ENCODE data around the gene MYH9.
A peak's percentile ranks its signal among the peaks of the same experiment; 100 is the strongest.
"Not testable (repeated sequence)": the region's sequence is repeated elsewhere in the genome, so short reads cannot be mapped to it uniquely, and the experiment has no call there.

MYH9 gene

GRCh38 chr22:36288571-36289405 lies 99.0 kb downstream of the MYH9 start:
- H3K27ac Mint-ChIP-seq = peak overlapping the region; percentile 37
- H3K4me3 Mint-ChIP-seq = no peak overlapping the region
- peaks cover 77% of the 10 kb centered on the region for H3K36me3 Mint-ChIP-seq
- no peaks in the 10 kb centered on the region for H3K9me3 Mint-ChIP-seq
- no peak for ATAC-seq
- H3K4me1 Mint-ChIP-seq = peaks cover 6% of the 10 kb centered on the region
- no peaks in the 10 kb centered on the region for H3K27me3 Mint-ChIP-seq

GRCh38 chr22:36287881-36288515 lies 99.8 kb downstream of the MYH9 start:
- Mint-ChIP-seq H3K4me3 (no peak overlapping the region), H3K4me1 (peaks cover 6% of the 10 kb centered on the region), H3K27me3 (no peaks in the 10 kb centered on the region), H3K36me3 (peaks cover 78% of the 10 kb centered on the region), H3K9me3 (no peaks in the 10 kb centered on the region), H3K27ac (peak overlapping the region; percentile 37)
- no peak for ATAC-seq

DNA sequence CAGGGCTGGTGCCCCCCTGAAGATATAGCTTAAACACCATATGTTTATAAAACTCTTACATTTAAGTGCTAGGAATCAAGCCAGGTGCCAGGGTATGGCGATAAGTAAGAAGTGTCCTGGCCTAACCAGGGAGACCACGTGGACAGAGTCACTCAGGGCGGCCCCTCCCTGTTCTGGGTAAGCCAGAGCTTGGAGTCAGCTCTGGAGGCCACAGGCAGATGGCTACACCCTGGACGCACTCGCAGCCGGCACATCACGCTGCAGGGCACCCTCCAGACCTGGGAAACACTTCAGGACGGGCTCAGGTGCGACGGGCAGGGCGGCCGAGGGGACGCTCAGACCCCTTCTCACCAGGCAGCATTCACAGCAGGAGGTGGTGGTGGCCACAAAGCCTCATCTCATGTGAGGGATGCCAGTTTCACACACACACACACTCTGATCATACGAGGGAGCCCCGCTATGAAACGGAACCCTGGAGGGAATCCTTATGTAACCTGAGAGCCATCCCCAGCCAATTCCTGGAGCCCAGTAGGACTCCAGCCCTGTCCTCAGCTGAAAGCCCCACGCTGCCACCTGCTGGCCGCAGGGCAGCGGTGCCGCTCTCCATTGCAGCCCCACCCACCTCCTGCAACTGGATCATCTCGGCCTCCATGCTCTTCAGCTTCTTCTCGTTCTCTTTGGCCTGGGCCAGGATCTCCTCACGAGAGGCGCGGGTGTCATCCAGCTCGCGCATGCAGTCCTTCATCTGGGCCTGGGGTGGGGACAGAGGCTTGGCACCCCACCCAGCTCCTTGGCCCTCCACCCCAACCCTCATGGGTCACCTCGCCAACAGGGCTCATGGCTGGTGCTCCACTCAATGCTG lies 101.4 kb downstream of the MYH9 start:
- H3K27me3 Mint-ChIP-seq = no peaks in the 10 kb centered on the region
- H3K27ac Mint-ChIP-seq = peak overlapping the region; percentile 23
- H3K9me3 Mint-ChIP-seq = no peaks in the 10 kb centered on the region
- ATAC-seq = peak; percentile 76
- peaks cover 6% of the 10 kb centered on the region for H3K4me1 Mint-ChIP-seq
- H3K4me3 Mint-ChIP-seq = no peak overlapping the region
- H3K36me3 Mint-ChIP-seq = peaks cover 76% of the 10 kb centered on the region

DNA sequence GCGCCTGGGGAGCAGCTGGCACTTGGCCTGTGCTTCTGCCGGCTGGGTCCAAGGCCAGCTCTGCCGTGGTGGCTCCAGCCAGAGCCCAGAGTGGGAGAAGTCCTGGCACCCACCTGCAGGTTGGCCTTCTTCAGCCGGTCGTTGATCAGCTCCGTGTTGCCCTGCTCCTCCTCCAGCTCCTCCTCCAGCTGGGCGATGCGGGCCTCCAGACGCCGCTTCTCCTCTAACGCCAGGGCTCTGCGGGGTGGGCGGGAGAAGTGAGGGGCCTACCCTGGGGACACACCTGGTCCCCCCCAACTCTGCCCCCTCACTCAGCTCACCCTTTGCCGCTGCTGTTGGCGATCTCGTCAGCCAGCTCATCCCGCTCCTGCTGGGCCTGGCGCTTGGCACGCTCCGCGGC lies 102.2 kb downstream of the MYH9 start:
- Mint-ChIP-seq H3K27me3 (no peaks in the 10 kb centered on the region), H3K9me3 (no peaks in the 10 kb centered on the region), H3K4me1 (peaks cover 6% of the 10 kb centered on the region), H3K36me3 (peaks cover 83% of the 10 kb centered on the region), H3K4me3 (no peak overlapping the region), H3K27ac (no peak overlapping the region)
- ATAC-seq = no peak

DNA sequence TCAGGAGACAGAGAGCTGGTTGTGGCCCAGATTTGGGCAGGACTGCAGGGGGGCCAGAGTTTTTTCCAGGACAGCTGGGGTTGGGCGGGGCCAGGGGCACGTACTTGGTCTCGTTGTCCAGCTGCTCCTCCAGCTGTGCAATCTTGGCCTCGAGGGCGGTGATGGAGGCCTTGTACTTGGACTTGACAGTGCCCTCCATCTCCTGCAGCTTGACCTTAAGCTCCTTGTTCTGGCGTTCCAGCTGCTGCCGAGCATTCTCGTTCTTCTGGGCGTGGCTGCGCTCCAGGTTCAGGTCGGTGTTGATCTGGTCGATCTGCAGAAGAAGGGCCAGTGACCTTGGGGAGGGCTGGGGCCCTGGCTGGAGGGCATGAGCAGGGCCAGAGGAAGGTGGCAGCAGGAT lies 102.8 kb downstream of the MYH9 start:
- Mint-ChIP-seq H3K36me3 (peaks cover 86% of the 10 kb centered on the region), H3K9me3 (no peaks in the 10 kb centered on the region), H3K27ac (no peak overlapping the region), H3K27me3 (no peaks in the 10 kb centered on the region), H3K4me1 (peaks cover 6% of the 10 kb centered on the region), H3K4me3 (no peak overlapping the region)
- no peak for ATAC-seq

- Mint-ChIP-seq H3K4me3 (no peak overlapping the region), H3K36me3 (peaks cover 83% of the 10 kb centered on the region), H3K27me3 (no peaks in the 10 kb centered on the region), H3K27ac (no peak overlapping the region), H3K9me3 (no peaks in the 10 kb centered on the region), H3K4me1 (peaks cover 5% of the 10 kb centered on the region)
- ATAC-seq = no peak
Measured at GRCh38 chr22:36284171-36284571, 103.6 kb downstream of the MYH9 start.

DNA sequence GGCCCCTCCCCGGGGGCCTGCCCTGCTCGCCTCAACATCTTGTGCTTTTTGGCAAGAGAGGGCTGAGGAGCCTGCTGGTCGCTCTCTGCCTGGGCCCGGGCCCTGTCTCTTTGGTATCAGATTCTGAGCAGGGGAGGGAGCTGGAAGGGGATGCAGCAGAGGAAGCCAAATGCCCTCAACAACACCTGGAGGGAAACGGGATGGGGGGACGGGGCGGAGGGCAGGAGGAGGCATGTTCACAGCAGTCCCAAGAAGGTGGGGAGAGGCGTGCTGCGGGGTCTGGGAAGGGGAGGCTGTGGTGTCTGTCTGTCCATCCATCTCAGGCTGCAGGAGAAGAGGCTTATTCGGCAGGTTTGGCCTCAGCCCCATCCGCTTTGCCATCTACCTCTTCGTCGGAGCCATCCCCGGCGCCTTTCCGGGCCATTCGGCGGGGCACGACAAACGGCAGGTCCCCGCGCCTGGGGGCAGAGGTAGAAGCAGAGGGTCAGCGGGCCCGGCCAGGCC lies 105.4 kb downstream of the MYH9 start:
- Mint-ChIP-seq H3K9me3 (no peaks in the 10 kb centered on the region), H3K27ac (no peak overlapping the region), H3K36me3 (peaks cover 71% of the 10 kb centered on the region), H3K27me3 (no peaks in the 10 kb centered on the region), H3K4me1 (peaks cover 13% of the 10 kb centered on the region), H3K4me3 (no peak overlapping the region)
- ATAC-seq = no peak

DNA sequence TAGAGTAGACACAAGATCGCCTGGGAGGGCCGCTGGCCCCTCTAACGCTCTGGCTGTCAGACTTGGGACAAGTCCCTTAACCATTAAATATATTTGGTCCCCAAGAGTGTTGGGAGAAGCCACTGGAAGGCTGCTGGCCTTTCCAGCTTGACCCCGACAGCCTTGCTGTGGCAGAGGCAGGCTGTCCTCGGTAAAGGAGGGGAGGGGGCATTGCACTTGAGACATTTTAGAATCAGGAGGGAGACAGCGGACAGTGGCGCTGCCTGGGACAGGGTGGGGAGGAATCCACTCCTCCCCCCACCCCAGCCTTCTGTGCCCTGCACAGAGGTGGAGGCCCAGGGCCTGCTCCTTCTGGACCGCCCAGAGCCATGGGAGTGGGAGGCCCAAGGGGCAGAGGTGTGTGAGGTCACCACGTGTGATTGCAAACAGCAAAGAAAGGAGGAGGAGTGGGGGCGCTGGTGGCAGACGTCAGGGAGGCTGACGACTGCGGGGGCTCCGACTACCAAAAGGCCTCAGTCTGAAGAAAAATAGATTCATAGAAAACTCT lies 105.9 kb downstream of the MYH9 start:
- Mint-ChIP-seq H3K36me3 (peaks cover 66% of the 10 kb centered on the region), H3K27ac (peak overlapping the region; percentile 22), H3K4me1 (peaks cover 15% of the 10 kb centered on the region), H3K27me3 (no peaks in the 10 kb centered on the region), H3K4me3 (no peak overlapping the region), H3K9me3 (no peaks in the 10 kb centered on the region)
- ATAC-seq = no peak

GRCh38 chr22:36280379-36280778 lies 107.4 kb downstream of the MYH9 start:
- H3K27ac Mint-ChIP-seq = no peak overlapping the region
- H3K4me1 Mint-ChIP-seq = peaks cover 15% of the 10 kb centered on the region
- H3K36me3 Mint-ChIP-seq = peaks cover 53% of the 10 kb centered on the region
- no peak for ATAC-seq
- H3K4me3 Mint-ChIP-seq = no peak overlapping the region
- H3K27me3 Mint-ChIP-seq = no peaks in the 10 kb centered on the region
- H3K9me3 Mint-ChIP-seq = no peaks in the 10 kb centered on the region

GRCh38 chr22:36279219-36279666 lies 108.5 kb downstream of the MYH9 start:
- H3K27ac Mint-ChIP-seq = no peak overlapping the region
- peaks cover 43% of the 10 kb centered on the region for H3K36me3 Mint-ChIP-seq
- H3K4me3 Mint-ChIP-seq = no peak overlapping the region
- no peak for ATAC-seq
- H3K9me3 Mint-ChIP-seq = no peaks in the 10 kb centered on the region
- peaks cover 15% of the 10 kb centered on the region for H3K4me1 Mint-ChIP-seq
- H3K27me3 Mint-ChIP-seq = no peaks in the 10 kb centered on the region

DNA sequence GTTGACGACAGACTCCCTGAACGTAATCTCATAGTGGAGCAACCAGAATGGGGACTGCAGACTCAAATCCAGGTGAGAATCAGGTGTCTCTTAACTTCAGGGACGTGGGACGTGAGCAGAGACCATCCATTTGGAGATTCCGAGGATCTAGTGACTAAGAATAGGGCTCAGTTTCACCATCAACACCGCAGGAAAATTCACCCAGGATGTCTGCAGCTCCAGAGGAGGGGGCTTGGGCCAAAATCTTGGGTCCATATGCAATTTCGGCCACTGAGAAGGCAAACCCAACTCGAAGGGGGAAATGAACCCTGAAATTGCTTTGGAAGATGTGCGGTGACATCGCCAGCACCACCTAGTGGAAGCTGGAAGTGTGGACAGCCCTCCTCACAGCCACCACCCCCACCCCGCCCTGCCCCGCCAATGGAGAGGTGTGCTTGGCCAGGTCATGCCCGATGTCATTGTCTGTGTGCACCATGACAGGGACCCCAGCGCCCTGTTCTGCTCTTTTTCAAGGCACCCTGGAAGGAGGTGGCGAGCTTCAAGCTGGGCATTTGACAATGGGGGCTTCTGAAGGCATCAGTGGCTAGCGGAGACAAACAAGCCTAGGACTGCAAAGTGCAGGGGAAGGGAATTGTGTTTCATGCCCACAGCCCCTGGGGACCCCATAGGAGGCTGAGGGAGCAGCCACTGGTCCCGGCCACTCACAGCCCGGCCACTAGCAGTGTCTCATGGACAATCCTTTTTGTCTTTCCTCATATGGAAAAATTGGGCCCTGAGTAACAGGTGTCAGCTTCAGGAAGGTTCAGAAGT lies 110.1 kb downstream of the MYH9 start:
- H3K4me3 Mint-ChIP-seq = no peak overlapping the region
- peaks cover 15% of the 10 kb centered on the region for H3K4me1 Mint-ChIP-seq
- H3K27me3 Mint-ChIP-seq = no peaks in the 10 kb centered on the region
- H3K36me3 Mint-ChIP-seq = peaks cover 32% of the 10 kb centered on the region
- ATAC-seq = peak; percentile 89
- no peaks in the 10 kb centered on the region for H3K9me3 Mint-ChIP-seq
- H3K27ac Mint-ChIP-seq = no peak overlapping the region

DNA sequence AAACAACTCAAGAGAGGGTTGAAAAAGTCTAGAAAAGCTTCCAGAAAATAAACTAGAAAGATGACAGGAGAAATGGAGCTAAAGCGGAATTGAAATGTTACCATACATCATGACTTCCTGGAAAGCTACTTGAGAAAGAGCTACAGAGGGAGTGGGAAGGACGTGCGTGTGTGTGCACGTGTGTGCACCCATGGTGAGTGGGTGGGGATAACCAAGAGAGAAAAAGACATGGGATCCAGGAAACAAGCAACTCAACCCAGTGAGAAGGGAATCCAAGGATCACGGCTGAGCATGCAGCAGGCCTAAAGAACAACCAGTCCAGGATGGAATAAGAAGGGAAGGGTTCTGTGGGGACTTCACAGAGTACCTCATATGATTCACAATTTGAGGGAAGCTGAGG lies 113.2 kb downstream of the MYH9 start:
- no peak overlapping the region for H3K27ac Mint-ChIP-seq
- H3K9me3 Mint-ChIP-seq = no peaks in the 10 kb centered on the region
- peaks cover 6% of the 10 kb centered on the region for H3K36me3 Mint-ChIP-seq
- no peak for ATAC-seq
- H3K4me1 Mint-ChIP-seq = peaks cover 15% of the 10 kb centered on the region
- H3K27me3 Mint-ChIP-seq = no peaks in the 10 kb centered on the region
- no peak overlapping the region for H3K4me3 Mint-ChIP-seq

- not testable (repeated sequence) for H3K27ac Mint-ChIP-seq, H3K9me3 Mint-ChIP-seq, H3K27me3 Mint-ChIP-seq, ATAC-seq, H3K4me1 Mint-ChIP-seq, H3K4me3 Mint-ChIP-seq
- H3K36me3 Mint-ChIP-seq = peaks cover 17% of the 10 kb centered on the region
Measured at GRCh38 chr22:36271951-36272350, 115.8 kb downstream of the MYH9 start.

DNA sequence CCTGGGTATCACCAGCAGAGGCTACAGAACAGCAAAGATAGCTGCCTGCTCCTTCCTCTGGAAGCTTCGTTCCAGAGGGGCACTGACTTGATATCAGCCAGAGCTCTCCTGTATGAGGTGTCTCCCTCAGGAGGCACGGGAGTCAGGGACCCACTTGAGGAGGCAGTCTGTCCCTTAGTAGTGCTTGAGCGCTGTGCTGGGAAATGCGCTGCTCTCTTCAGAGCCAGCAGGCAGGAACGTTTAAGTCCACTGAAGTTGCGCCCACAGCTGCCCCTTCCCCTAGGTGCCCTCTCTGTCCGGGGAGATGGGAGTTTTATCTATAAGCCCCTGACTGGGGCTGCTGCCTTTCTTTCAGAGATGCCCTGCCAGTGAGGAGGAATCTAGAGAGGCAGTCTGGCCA lies 116.5 kb downstream of the MYH9 start:
- not testable (repeated sequence) for H3K4me3 Mint-ChIP-seq, H3K4me1 Mint-ChIP-seq, ATAC-seq, H3K9me3 Mint-ChIP-seq, H3K27me3 Mint-ChIP-seq, H3K27ac Mint-ChIP-seq
- peaks cover 24% of the 10 kb centered on the region for H3K36me3 Mint-ChIP-seq

All from stimulated activated memory B cell treated with anti-CD40 and anti-IgM and Interleukin-4, amounts not matched to agents 10 μg/mL and 1 μg/mL and 100 μg/mL, for 72 hours (primary cell).